Stimulated activated CD8-positive, alpha-beta memory T cell treated with anti-CD3 and anti-CD28 coated beads, Interleukin-12 subunit alpha, Interleukin-12 subunit beta, amount 100 ng/mL, for 24 hours (primary cell): ENCODE data around the gene ABCC8.

ENCODE experiments used
- DNase-seq: peaks from one replicate; pipeline ENCODE4 v3.0.0-alpha.2; 2020; ENCODE audit errors: extremely low read depth

ABCC8 gene

DNA sequence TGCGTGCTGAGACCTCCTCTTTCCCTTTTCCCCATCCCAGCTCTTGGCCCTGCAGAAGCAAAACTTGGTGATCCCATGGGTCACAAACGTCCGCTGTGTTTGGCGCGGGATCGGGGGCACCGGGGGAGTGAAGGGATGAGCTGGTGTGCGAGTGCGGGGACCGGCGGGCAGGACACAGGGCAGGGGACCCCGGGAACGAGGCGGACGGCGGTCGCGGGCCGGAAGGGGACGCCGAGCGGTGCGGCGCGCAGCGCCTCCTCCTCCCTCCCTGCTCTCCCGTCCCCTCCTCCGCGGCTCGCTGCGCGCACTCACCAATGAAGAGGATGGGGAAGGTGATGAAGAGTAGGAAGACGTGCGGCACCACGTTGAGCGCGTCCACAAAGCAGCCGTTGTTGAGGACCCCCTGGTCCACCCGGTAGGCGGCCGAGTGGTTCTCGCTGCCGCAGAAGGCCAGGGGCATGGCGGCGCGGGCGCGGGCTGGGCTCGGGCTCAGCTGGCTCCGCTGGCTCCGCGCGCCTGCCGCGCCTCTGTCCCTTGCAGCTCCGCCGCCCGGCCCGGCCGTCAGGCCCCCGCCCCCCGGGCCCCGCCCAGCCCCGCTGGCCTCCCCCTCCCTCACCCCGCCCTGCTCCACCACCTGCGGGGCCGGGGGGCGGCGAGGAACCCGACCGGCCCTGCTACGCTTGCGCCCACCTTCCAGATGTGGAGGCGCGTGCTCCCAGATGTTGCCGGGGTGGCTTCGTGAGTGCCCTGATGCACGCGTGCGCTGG is at the start of gene ABCC8:
ABCC8 (minus strand) TSS at position 529 of the 767 bp plus-strand sequence; CDS start at position 460, 69 bp downstream.
- no peak for DNase-seq

DNA sequence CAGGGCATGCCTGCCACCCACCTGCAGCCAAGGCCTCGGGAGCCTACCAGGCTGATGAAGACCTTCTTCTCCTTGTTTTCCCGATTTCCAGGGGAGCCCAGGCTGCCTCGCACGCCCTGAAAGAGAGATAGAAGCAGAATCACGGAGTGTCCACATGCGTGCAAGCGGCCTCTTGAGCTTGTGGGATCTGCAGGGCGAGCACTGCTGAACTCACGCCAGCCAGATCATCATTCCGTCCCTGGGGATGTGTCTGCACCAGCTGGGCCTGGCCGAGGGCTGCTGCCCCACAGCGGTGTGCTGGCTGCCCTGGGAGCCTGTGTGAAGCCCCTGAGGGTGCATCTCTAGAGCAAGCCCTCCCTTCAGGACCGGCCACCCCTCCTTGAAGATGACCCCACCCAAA is 49.7 kb upstream of the ABCC8 start:
- no peak for DNase-seq

DNA sequence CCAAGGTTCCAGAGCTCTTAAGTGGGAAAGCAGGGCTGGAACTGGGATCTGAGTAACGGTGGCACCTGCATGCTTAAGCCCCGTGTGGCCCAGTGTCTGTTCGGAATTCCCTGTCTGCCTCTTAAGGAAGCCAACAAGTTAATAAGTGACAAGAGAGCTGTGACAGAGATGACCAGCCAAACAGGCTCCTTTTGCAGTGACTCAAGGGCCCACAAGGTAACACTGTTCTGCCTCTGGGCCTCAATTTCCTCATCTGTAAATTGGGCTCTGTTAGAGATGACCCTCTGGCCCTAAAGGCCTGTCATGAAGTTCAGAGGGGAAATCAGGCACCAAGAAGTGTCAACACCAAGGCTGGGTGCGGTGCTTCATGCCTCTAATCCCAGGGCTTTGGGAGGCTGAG is 48.9 kb upstream of the ABCC8 start:
- no peak for DNase-seq

DNA sequence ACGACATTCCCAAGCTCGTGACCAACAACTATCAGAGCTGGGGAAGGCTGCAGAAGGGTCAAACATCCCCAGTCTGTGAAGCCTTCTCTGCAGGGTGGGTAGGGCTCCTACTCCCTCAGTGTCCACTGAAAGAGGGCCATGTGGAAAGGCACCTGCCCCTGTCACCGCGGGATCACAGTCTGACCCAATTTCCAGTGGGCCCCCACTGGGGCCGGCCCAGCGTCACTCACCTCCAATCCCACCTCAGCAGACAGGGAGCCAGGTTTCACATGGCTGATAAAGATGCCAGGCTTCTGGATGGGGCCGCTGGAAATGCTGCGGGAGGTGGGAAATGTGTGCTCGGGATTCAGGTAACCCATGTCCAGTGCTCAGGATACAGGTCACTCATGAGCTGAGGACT is 47.6 kb upstream of the ABCC8 start:
- DNase-seq: no peak

DNA sequence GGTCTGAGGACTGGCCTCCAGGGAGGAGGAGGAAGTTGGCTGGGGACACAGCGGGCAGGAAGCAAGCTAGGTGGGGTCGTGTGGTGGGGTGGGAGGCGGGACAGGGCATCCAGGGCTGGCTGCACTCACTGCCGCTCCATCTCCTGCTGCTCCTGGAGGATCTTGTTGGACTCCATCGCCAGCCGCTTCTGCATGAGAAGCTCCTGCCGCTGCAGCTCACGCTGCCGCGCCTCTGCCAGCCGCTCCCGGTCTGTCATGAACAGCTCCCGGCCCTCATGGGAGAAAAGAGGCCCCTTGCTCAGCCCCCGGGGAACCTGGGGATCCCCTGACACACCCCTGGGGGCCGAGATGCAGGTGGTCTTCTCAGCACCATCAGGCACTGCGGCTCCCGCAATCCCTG is 46.0 kb upstream of the ABCC8 start:
- DNase-seq: no peak

DNA sequence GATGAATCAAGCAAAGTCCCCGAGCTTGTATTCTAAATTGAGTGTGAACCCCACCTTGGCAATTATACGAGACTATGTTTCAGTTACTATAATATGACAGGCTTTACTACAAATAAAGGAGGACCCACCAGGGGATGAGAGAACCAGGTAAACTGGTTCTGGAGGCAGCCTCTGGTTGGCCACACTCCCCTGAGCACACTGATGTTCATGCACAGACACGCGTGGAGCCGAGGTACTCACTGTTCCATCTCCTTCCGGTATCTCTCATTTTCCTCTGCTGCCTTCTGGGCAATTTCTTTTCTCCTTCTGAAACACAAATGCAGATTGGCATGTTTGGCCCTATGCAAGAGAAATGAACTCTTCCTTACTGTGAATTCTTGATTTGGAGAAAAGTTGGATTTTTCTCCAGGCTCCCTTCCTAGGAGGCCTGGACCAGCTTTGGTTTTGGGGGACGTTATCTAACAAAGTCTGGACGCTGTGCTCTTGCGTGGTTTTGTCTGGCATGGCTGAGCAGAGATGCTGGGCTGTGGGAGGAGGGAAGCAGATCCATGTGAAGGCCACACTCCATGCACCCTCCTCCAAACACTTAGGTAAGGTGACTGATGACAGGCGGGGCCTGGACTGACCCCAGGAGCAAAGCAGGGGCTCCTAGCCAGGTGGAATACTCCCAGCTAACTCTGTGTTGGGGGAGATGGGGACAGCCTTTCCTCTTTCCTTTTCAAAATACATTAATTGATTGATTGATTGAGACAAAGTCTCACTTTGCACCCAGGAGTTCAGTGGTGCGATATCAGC is 44.7 kb upstream of the ABCC8 start:
- DNase-seq: no peak

DNA sequence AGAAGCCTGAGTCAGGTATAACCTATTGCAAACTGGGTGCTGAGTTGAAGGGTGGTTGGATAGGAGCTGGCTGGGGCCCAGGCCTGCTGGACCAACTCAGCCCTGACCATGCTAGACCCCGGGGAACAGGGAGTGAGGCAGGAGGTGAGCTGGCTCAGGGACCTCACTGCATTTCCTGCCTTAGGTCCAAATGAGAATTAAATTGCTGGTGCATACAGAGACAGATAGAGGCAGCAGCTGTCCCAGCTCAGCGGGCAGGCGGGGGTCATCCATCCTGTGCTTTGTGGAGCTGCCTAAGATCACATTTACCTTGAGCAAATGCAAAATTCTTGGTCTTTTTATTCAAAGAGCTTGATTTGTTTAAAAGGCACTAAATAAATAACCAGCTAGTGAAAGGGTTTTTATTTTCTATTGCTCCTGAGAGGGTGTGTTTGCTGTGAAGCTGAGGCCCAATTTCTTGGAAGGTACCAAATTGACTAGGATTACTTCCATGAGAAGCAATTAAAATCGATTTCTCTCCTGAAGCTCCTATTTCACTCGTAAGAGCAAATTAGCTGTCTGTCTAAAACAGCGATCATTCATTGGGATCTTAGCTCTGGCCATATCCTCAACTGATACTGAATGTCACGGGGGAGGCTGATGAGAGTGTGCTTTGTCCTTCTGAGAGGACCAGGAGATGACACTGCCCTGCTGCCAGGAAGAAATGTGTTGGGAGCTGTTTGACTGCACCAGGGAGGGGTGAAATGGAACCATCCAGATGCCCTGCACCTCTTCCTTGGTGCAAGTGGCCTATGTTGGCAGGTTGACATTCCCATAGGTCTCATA is 42.6 kb upstream of the ABCC8 start:
- no peak for DNase-seq

DNA sequence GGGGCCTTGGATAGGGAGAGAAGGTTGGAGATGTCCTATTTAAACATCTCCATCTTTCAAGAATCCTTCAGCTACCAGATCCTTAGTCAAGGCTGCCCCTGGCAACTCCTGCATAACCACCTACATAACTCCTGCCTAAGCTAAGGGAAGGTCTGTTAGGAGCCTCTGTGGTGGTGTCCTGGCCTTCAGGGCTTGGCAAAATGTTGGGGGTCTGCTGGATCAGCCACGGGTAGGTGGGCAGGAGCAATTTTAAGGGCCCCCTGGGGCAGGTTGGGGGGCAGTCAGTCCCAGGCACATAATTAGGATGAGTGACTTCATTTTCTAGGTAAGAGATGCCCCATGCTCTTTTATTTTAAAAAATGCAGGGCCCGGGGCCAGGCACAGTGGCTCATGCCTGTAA is 41.7 kb upstream of the ABCC8 start:
- no peak for DNase-seq

DNA sequence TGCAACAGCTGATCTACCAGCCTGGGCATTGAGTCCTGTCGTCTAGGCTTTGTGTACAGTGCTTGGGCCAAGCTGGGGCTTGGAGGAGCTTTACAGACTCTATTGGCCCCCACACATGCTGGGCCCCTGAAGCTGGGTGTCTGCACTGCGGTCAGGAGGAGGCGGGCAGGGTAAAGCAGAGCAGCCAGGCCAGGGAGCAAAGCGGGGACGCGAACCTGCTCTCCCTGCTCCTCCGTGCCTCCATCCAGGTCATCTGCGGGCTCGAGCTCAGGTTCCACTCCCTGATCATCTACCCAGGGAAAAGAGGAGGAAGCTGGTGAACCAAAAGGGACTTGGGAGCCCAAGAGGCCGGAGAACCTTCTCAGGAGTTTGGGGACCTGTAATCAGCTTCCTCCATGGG is 40.5 kb upstream of the ABCC8 start:
- no peak for DNase-seq

DNA sequence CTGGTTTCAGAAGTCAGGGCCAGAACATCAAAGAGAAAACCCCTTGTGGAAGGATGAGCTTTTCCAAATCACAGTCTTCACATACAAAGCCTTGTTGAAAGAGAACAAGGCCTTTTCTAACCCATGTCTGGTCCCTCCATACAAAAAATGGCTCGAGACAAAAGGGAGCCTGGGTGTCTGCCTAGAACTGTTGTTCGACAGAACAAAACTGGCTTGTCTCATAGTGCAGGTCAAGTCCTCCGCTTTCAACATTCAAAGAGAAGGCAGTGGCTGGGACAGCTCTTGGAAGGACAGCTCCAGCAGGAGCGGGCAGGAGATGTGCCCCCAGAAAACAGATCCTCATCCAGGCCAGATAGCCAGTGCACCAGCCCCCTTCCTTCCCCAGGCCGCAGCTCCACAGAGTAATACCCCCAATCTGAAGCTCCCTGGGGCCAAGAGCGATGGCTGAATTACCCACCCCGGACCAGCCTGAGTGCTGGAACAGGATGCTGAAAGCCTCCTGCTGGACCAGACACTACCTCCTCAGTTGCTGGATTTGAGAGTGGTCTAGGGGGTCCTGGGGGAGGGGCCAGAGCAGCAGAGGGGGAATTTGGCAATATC is 40.0 kb upstream of the ABCC8 start:
- no peak for DNase-seq

DNA sequence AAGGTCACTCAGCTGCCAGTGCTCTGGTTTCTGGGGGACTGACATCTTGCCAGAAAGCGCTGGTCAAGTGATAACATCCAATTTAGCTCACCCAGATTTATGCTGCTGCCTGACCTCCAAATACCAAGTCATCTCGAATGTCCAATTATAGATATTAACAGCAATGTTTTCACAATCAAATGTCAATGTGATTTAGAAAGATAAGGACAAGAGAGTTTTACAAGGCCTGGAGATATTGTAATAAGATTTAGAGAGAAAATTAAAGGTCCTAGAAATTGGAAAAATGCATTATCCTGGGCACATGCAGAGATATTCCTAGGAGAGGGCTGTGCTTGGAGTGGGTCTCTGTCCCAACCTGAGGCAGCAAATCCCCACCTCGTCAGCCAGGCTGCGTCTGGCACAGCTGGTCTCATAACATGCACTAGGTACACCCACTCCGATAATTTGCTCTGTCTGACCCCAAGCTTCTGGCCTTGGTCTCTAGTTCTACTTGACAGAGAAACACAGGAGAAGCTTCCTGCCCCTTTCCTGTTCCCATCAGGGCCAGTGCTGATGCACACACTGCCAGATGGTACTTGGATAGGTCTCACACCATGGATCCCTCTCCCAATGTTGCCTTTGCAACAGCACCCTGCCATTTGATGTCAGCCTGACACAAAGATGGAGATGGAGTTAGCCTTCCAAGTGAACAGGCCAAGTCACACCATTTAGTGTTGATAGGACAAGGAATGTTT is 39.0 kb upstream of the ABCC8 start:
- DNase-seq: no peak

DNA sequence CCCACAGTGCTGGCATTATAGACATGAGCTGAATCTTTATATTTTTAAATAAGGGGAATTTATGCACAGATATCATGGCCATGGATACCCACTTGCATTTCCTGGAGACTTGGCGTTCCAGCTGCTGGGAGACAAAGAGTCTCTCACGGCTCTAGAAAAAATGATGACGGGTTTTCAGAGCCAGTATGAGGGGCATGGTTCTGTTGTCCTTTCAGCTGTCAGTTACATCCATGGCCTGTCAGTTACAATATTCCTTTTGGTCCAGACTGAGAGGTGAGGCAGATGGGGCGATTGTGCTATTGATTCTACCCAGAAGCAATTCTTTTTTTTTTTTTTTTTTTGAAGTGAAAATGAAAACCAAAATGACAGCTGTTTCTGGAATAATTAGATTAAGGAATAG is 37.8 kb upstream of the ABCC8 start:
- no peak for DNase-seq

DNA sequence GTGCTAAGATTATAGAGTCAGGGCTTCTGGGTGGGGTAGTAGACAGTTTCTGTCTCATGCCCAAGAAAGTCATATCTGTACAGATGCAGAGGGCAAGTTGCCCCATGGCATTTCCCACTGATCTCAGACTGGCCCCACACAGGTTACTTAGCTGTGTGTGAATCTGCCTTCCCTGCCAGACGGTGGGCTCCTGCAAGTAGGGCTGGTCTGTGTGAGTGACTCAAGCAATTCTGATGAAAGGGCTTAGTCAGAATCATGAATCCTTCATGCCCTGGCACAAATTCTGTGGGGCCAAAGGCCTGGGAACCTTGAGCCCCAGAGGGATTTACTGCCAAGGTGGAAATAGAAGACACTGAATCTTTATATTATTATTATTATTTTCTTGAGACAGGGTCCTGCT is 37.2 kb upstream of the ABCC8 start:
- DNase-seq: no peak

DNA sequence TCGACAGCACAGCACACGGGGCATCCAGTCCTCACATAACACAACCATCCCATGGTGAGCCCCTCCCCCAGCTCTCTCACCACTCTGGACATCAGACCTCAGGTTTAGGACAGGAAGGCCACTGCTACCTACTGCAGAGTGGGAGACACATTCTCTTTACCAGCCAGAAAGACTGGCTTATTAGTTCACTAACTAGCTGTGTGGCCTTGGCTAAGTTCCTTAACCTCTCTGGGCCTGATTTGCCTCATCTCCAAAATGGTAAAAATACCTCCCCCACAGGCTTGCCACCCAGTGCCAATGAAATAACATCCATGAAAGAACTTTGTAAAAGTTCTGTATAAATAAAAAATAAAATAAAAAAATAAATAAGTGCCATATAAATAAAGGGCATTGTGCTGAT is 35.5 kb upstream of the ABCC8 start:
- DNase-seq: no peak

DNA sequence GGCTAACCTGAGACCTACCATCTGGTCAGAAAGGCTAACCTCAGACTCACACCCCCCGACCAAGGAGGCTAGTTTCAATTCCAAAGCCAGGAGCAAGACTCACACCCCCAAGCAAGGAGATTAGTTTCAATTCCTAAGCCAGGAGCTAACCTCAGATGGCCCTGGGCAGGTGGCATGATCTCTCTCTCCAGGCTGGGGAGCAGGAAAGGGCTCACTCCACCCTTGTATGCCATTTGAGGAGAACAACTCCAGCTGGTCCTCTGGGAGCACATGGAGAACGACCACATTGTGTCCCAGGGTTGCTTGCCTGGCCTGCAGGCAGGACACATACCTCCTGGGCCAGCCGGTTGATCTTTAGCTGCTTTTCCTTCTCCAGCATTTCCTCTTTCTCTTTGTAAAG is 34.9 kb upstream of the ABCC8 start:
- no peak for DNase-seq

DNA sequence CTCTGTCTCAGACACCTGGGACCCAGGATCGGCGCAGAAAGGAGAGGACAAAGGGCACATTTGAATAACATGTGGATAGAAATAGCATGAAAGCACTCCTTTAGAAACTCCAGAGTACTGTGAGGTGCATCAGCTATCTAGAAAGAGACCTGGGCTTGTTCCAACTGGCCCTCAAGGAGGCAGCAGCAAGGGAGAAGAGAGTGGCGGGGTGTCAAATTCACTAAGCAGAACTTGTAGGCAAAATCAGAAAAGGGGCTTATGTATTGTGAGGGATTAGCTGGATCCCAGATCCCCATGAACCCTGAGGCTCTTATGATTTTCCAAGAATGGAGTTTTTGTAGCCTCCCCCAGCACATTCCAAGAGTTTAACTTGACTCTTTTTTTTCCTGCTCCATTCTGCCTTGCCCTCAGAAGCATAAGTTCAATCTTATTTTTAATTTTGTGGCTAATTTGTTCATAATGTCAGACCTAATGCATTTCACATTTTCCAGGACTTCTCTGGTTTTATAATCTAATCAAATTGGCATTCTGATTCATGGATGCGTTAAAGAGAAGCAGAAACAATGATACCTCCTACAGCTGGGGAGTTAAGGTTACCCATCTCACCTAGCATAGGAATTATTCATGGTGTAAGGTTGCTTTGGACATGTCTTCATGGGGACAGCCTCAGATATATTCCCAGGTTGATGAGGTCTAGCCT is 34.0 kb upstream of the ABCC8 start:
- no peak for DNase-seq

DNA sequence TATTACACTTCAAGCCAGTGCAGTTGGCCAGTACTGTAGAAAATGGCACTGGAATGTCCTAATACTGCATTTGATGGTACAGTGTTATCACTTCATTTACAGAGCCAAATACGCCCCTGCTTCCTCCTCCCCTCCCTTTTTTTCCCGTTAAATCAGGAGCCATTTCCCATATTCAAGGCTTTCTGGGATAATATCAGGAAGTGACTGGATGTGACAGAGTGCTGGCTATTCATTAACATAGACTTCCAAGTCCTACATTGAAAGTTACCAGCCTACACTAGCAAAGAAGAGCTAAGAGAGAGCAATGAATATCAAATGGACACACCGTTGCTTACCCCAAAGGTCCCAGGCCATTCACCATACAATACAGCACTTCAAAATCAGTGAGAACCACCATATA is 32.1 kb upstream of the ABCC8 start:
- no peak for DNase-seq

DNA sequence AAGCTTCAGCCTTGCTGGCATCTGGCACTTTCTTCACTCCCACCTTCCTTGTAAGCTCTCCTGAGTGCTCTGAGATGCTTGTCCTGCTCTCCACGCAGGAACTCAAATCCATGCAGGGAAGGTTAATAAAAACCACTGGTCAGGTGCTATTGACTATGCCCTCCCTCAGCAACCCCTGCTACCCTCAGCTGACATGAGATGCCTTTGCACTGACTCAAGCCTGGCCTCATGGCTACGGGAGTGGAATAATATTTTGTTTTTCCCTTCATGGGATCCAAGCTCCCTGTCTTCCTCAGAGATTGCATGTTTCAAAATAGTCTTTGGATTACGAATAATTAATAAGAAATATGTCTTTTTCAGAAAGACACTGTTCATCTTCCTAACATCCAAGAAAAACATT is 31.7 kb upstream of the ABCC8 start:
- DNase-seq: no peak

DNA sequence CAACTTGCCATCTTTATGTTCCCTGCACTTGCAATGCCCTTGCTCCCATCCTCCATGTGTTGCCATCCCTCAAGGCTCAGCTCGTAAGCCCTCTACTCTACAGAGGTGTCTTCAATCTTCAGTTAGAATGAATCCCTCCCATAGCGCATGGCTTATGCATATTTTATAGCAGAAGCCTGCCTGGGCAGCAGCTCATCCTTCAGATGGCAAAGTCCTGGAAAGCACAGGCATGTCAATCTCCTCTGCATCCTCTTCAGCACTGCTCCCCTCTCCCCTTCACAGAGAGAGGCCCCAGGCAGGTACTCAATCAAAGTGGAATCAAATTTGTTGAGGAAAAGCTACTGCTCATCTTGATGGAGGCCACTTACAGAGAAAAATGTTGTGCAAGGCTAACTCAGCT is 31.1 kb upstream of the ABCC8 start:
- DNase-seq: no peak

DNA sequence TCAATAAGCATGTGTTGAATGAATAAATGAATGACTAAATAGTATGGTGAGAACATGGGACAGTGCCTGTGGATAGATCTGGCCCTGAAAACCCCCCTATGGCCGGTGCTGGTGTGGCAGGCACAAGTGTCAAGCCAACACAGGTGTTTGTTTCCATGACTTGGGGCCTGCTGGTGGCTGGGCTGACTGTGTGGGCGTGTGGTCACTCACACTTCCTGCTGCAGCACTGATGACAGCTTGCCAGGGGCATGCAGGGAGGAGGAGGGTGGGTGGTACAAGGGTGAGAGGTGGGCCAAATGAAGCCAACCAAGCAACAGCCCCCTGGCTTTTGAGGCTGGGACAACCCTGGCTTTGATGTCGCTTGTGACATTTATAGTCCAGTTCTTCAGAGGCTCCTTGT is 30.3 kb upstream of the ABCC8 start:
- no peak for DNase-seq

DNA sequence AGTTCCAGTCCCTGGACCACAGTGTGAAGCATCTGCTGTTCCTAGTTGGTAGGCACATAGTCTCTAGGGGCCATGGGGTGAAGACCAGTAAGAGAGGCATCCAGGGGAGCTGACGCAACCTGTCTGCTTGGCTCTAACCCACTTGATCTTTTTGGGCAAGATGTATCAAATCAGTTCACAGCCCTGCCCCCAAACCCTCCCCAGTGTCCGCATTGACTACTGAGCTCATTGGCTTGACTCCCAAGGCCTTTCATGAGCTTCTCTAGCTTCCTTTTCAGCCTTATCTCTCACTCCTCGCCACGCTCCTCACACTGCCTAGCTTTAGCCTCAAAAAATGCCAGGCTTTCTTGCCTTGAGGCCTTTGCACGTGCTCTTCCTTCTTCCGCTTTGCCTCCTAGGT is 29.7 kb upstream of the ABCC8 start:
- no peak for DNase-seq
